Keratinocyte (primary cell): ENCODE measurements around the gene SAMD8. TPM values are rescaled to one million over a fixed set of nuclear protein-coding genes. Genes with fewer than 3 reads are reported as not detected.

ENCODE experiments used
- DNase-seq: peaks from one replicate; pipeline ENCODE4 v3.0.0-alpha.2; 2011; ENCODE audit warnings: low read depth, missing footprints, low spot score
- FAIRE-seq: peaks from 2 replicates; lab custom pipeline; 2011; peaks lifted over from hg19 to GRCh38; lab: Jason Lieb, UNC
- H2AFZ ChIP-seq: 2 replicates; pipeline ENCODE4 v1.6.0; 2012; ENCODE audit warnings: low read length, control low read depth, inconsistent platforms; ENCODE audit not compliant: control insufficient read depth
- H3K27ac ChIP-seq: 2 replicates; pipeline ENCODE4 v1.5.1; 2011; ENCODE audit warnings: low read length; ENCODE audit not compliant: control insufficient read depth, insufficient read depth
- H3K27me3 ChIP-seq: 3 replicates; pipeline ENCODE4 v1.6.0; 2011; ENCODE audit warnings: low read length; ENCODE audit not compliant: control insufficient read depth, insufficient read depth; ENCODE audit errors: extremely low read depth
- H3K36me3 ChIP-seq, 2 experiments: 2 replicates in 1 of 2; 3 replicates in 1 of 2; pipeline ENCODE4 v1.5.1; 2011; ENCODE audit warnings: low read length in 2 of 2, mild to moderate bottlenecking in 1 of 2; ENCODE audit not compliant: control insufficient read depth in 2 of 2, insufficient read depth in 2 of 2; ENCODE audit errors: extremely low read depth in 1 of 2
- H3K4me1 ChIP-seq: 3 replicates; pipeline ENCODE4 v1.5.1; 2011; ENCODE audit warnings: low read length; ENCODE audit not compliant: control insufficient read depth, insufficient read depth; ENCODE audit errors: extremely low read depth
- H3K4me2 ChIP-seq: 3 replicates; pipeline ENCODE4 v1.6.0; 2011; ENCODE audit warnings: low read depth, low read length; ENCODE audit not compliant: control insufficient read depth, insufficient read depth; ENCODE audit errors: extremely low read depth
- H3K4me3 ChIP-seq, 3 experiments: fragments of 200-600 bp in 1 of 3; sonication (generic) in 1 of 3; 2 replicates in 2 of 3; 3 replicates in 1 of 3; pipeline ENCODE4 v1.5.1; 2011 to 2016; ENCODE audit warnings: low read length in 3 of 3, mild to moderate bottlenecking in 3 of 3, control low read depth in 2 of 3, inconsistent platforms in 1 of 3, low read depth in 1 of 3, mixed read lengths in 1 of 3, mixed run types in 1 of 3, moderate library complexity in 1 of 3; ENCODE audit not compliant: control insufficient read depth in 2 of 3, insufficient read depth in 2 of 3; ENCODE audit errors: extremely low read depth in 1 of 3
- H3K79me2 ChIP-seq: 2 replicates; pipeline ENCODE4 v1.6.0; 2012; ENCODE audit warnings: low read length; ENCODE audit not compliant: control insufficient read depth, insufficient read depth
- H3K9ac ChIP-seq: 3 replicates; pipeline ENCODE4 v1.6.0; 2011; ENCODE audit warnings: low read length; ENCODE audit not compliant: control insufficient read depth, insufficient read depth; ENCODE audit errors: extremely low read depth
- H3K9me1 ChIP-seq: 3 replicates; pipeline ENCODE4 v1.6.0; 2011; ENCODE audit warnings: low read length; ENCODE audit not compliant: control insufficient read depth, insufficient read depth; ENCODE audit errors: extremely low read depth
- H3K9me3 ChIP-seq: 2 replicates; pipeline ENCODE4 v1.5.1; 2012; ENCODE audit warnings: low read depth, low read length; ENCODE audit not compliant: control insufficient read depth
- H4K20me1 ChIP-seq: 3 replicates; pipeline ENCODE4 v1.6.0; 2011; ENCODE audit warnings: low read length; ENCODE audit not compliant: control insufficient read depth, insufficient read depth; ENCODE audit errors: extremely low read depth
- CTCF ChIP-seq, 3 experiments: IDR thresholded peaks in 1 of 3; conservative IDR thresholded peaks in 1 of 3; optimal IDR thresholded peaks in 1 of 3; 2 replicates in 2 of 3; 3 replicates in 1 of 3; pipeline versions ENCODE3 to v1.5.1; 2011; ENCODE audit warnings: low read length in 3 of 3, mild to moderate bottlenecking in 3 of 3, moderate library complexity in 2 of 3, control low read depth in 1 of 3, inconsistent platforms in 1 of 3; ENCODE audit not compliant: insufficient read depth in 2 of 3; ENCODE audit errors: extremely low read depth in 1 of 3
- EZH2 ChIP-seq: IDR thresholded peaks from one replicate; pipeline ENCODE4 v1.6.1; 2012; ENCODE audit warnings: inconsistent platforms, mild to moderate bottlenecking, low read length, moderate library complexity
- dilution Hi-C: fragments of 300-500 bp; cut with MboI; formaldehyde crosslinking; loops from one replicate; pipeline ENCODE4 v1.7.0; 2020; ENCODE audit warnings: low sequenced_read_pairs; ENCODE audit not compliant: extremely low pct_ligation_motif_present
- polyA plus RNA-seq, 5 experiments: library from polyadenylated mRNA; depleted of rRNA in 3 of 5; stranded (reverse) in 3 of 5; stranded (forward) in 1 of 5; unstranded in 1 of 5; fragments of >200 nt; gene quantifications; 1 replicate in 1 of 5; 2 replicates in 3 of 5; 3 replicates in 1 of 5; pipeline versions ENCODE4 v1.2.1 to v1.2.3, GENCODE V29; 2011 to 2012; ENCODE audit warnings: missing spikeins in 2 of 5, low read depth in 1 of 5, low replicate concordance in 1 of 5

The SAMD8 gene
- polyA plus RNA-seq, 1 donor (not counting 4 experiments of a cell fraction or from before 2014, with no cell fraction given) = 31.7 TPM

GRCh38 chr10:75207079-75207856 lies 95.8 kb downstream of the SAMD8 start:
- Histone ChIP-seq H3K27ac (peak overlapping the region; percentile 100), H3K9me3 (no peaks in the 10 kb centered on the region), H3K79me2 (peaks cover 17% of the 10 kb centered on the region), H3K9me1 (no peaks in the 10 kb centered on the region), H3K4me3 (no peak overlapping the region), H3K27me3 (no peaks in the 10 kb centered on the region), H2AFZ (peak overlapping the region; percentile 0), H3K36me3 (peaks cover 0 to 7% of the 10 kb centered on the region in 2 experiments), H3K9ac (peak overlapping the region; percentile 20), H3K4me1 (peaks cover 61% of the 10 kb centered on the region), H4K20me1 (peaks cover under 1% of the 10 kb centered on the region), H3K4me2 (peak overlapping the region; percentile 52)
- FAIRE-seq (peak; percentile 13), DNase-seq (no peak)
- TF ChIP-seq CTCF (optimal IDR thresholded peaks at IDR 0.05 in 1 of 3, IDR thresholded peaks at IDR 0.05 in 1 of 3, conservative IDR thresholded peaks at IDR 0.05 in 1 of 3; ENCODE audit: extremely low read depth in 1 of 3, insufficient read depth in 2 of 3, low read length in 3 of 3) = no peak
- no peak for TF ChIP-seq EZH2
- dilution Hi-C loops = no loop called here

DNA sequence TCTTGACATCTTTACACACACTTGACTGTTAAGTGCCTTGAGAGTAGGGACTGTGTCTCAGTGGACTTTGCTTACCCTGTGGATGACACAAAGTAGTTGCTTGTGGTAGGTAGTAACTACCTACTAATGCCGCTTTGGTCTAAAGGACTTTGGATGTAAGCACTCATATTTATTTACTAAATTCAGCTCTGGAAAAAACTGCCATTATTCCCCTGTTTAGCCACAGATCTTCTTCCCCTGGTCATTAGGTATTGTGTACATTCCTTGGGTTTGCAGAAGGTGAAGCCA lies 96.3 kb downstream of the SAMD8 start:
- H3K4me2 ChIP-seq = peak overlapping the region; percentile 52
- peaks cover 2% of the 10 kb centered on the region for H4K20me1 ChIP-seq
- peaks cover 22% of the 10 kb centered on the region for H3K79me2 ChIP-seq
- no peaks in the 10 kb centered on the region for H3K9me1 ChIP-seq
- no peak for DNase-seq
- no peak for FAIRE-seq
- TF ChIP-seq CTCF (optimal IDR thresholded peaks at IDR 0.05 in 1 of 3, IDR thresholded peaks at IDR 0.05 in 1 of 3, conservative IDR thresholded peaks at IDR 0.05 in 1 of 3; ENCODE audit: extremely low read depth in 1 of 3, insufficient read depth in 2 of 3, low read length in 3 of 3) (no peak), EZH2 (no peak)
- peaks cover 62% of the 10 kb centered on the region for H3K4me1 ChIP-seq
- H3K9me3 ChIP-seq = no peaks in the 10 kb centered on the region
- peak overlapping the region; percentile 20 for H3K9ac ChIP-seq
- peak overlapping the region; percentile 0 for H2AFZ ChIP-seq
- peaks cover under 1 to 10% of the 10 kb centered on the region in 2 experiments for H3K36me3 ChIP-seq
- H3K27me3 ChIP-seq = no peaks in the 10 kb centered on the region
- dilution Hi-C loops = no loop called here
- peak overlapping the region; percentile 100 for H3K27ac ChIP-seq
- no peak overlapping the region for H3K4me3 ChIP-seq
